ENCODE results near the gene PNLDC1. TPM values are rescaled to one million over a fixed set of nuclear protein-coding genes. Genes with fewer than 3 reads are reported as not detected.

The PNLDC1 gene
- total and polyA plus RNA-seq, 2 of the 4 experiments (the other 2 are of a cell fraction): not detected

- no peak overlapping the region for H3K23ac ChIP-seq (ENCODE audit: low read depth, low read length)
- H3K79me1 ChIP-seq (ENCODE audit: low read depth in 1 of 2, low read length in 2 of 2): peaks cover 1 to 6% of the 10 kb centered on the region in 2 experiments; a peak in 3 of 4 replicates
- H3K9me3 ChIP-seq (ENCODE audit: control insufficient read depth, insufficient read depth, low read length): no peaks in the 10 kb centered on the region
- H2BK120ac ChIP-seq (ENCODE audit: low read depth, low read length): no peak overlapping the region
- H3K4me1 ChIP-seq (ENCODE audit: control insufficient read depth, insufficient read depth, low read length): no peaks in the 10 kb centered on the region
- intact Hi-C loops (cut with micrococcal nuclease): no loop called here
- H2BK5ac ChIP-seq (ENCODE audit: low read depth, low read length, poor library complexity, severe bottlenecking): no peak overlapping the region
- H3K36me3 ChIP-seq (ENCODE audit: control insufficient read depth, insufficient read depth, low read length): peaks cover 34% of the 10 kb centered on the region
- WGBS, 2 experiments (ENCODE audit: extremely low coverage in 2 of 2, insufficient read length in 1 of 2): 100% methylated on average over 3 of the region's 7 CpGs; no CpG with 5 or more reads in 1 of the 2 experiments
- H2BK15ac ChIP-seq (ENCODE audit: low read depth, low read length): no peak overlapping the region
- no peak overlapping the region for H2BK20ac ChIP-seq (ENCODE audit: low read depth, low read length)
- H3K4me3 ChIP-seq (ENCODE audit: insufficient read depth, low read depth, low read length): no peak overlapping the region
- POLR2A ChIA-PET (ENCODE audit: unreplicated experiment): no interaction called here
- H3K9me1 ChIP-seq (ENCODE audit: insufficient read depth, low read length): no peaks in the 10 kb centered on the region
- no peak overlapping the region for H2AK9ac ChIP-seq (replicated peaks; ENCODE audit: low read depth, low read length, poor library complexity)
- H3K14ac ChIP-seq (replicated peaks; ENCODE audit: low read depth, low read length): no peak overlapping the region
- in situ Hi-C loops (cut with MboI; ENCODE audit: low sequenced_read_pairs): no loop called here
- H2AFZ ChIP-seq (replicated peaks; ENCODE audit: low read length, poor library complexity): no peak overlapping the region
- no peaks in the 10 kb centered on the region for H3K27me3 ChIP-seq (ENCODE audit: control insufficient read depth, insufficient read depth, low read length)
- no peaks in the 10 kb centered on the region for H4K20me1 ChIP-seq (ENCODE audit: insufficient read depth, low read length)
- H3K9ac ChIP-seq (ENCODE audit: low read depth, low read length): no peak overlapping the region
- no peak for ATAC-seq (ENCODE audit: low read depth)
- dilution Hi-C loops (cut with HindIII; ENCODE audit: low sequenced_read_pairs, unreplicated experiment): no loop called here
- TF ChIP-seq CEBPB (IDR thresholded peaks at IDR 0.05; ENCODE audit: low read depth, low read length) (no peak), MAFK (IDR thresholded peaks at IDR 0.05; ENCODE audit: low read depth, low read length) (no peak), NFE2L2 (IDR thresholded peaks at IDR 0.05; ENCODE audit: low read depth, low read length) (no peak), RAD21 (IDR thresholded peaks at IDR 0.05; ENCODE audit: low read length) (no peak), POLR2A (IDR thresholded peaks at IDR 0.05; ENCODE audit: low read depth, low read length) (no peak), FOS (IDR thresholded peaks at IDR 0.05; ENCODE audit: low read depth, low read length) (no peak), RCOR1 (IDR thresholded peaks at IDR 0.05; ENCODE audit: insufficient replicate concordance, low read length) (no peak), USF2 (IDR thresholded peaks at IDR 0.05; ENCODE audit: low read depth, low read length) (no peak), CHD1 (IDR thresholded peaks at IDR 0.05; ENCODE audit: low read depth, low read length) (no peak), CTCF (conservative IDR thresholded peaks at IDR 0.05; ENCODE audit: low read depth, low read length) (no peak), ELK1 (IDR thresholded peaks at IDR 0.05; ENCODE audit: borderline replicate concordance, low read depth, low read length) (no peak), RFX5 (IDR thresholded peaks at IDR 0.05; ENCODE audit: low read depth, low read length) (no peak)
- no peak overlapping the region for H3K56ac ChIP-seq (ENCODE audit: extremely low read depth, insufficient read depth, low read length)
- H3K4me2 ChIP-seq (ENCODE audit: low read depth, low read length): no peak overlapping the region
- no peak overlapping the region for H3K4ac ChIP-seq (ENCODE audit: low read depth, low read length)
- H3K27ac ChIP-seq (ENCODE audit: insufficient read depth, low read length): no peak overlapping the region
- H4K91ac ChIP-seq (ENCODE audit: insufficient read depth, low read depth, low read length): no peak overlapping the region
- H3K18ac ChIP-seq (ENCODE audit: low read depth, low read length): no peak overlapping the region
- BruUV-seq (replicated peaks): no TSS peak
- no peak overlapping the region for H4K8ac ChIP-seq (ENCODE audit: low read depth in 2 of 2, low read length in 2 of 2)
- no peak for DNase-seq
- H4K5ac ChIP-seq (ENCODE audit: low read depth, low read length): no peak overlapping the region
- CTCF ChIA-PET: no interaction called here
- no peak overlapping the region for H2AK5ac ChIP-seq (ENCODE audit: low read depth, low read length)
These were observed 22.7 kb upstream of the PNLDC1 start for GRCh38 chr6:159777240-159777904.
